ENCODE results near the gene ITGB2. TPM values are rescaled to one million over a fixed set of nuclear protein-coding genes. Genes with fewer than 3 reads are reported as not detected.

ITGB2 gene
- total RNA-seq, 1 donor from 2014 or later, result 6.9 TPM

GRCh38 chr21:44896561-44897286 is 24.0 kb downstream of the ITGB2 start:
- Histone ChIP-seq H3K36me3 (ENCODE audit: control insufficient read depth, insufficient read depth, low read length) (no peaks in the 10 kb centered on the region), H3K27me3 (ENCODE audit: control insufficient read depth, insufficient read depth, low read length) (peaks cover 54% of the 10 kb centered on the region), H3K4me3 (ENCODE audit: low read depth, low read length) (no peak overlapping the region)
- no peak for TF ChIP-seq CTCF (IDR thresholded peaks at IDR 0.05; ENCODE audit: insufficient read depth, low read length, poor library complexity, severe bottlenecking)
- DNase-seq (ENCODE audit: low read depth), result no peak

- Histone ChIP-seq H3K36me3 (ENCODE audit: control insufficient read depth, insufficient read depth, low read length) (no peaks in the 10 kb centered on the region), H3K4me3 (ENCODE audit: low read depth, low read length) (no peak overlapping the region), H3K27me3 (ENCODE audit: control insufficient read depth, insufficient read depth, low read length) (peaks cover 54% of the 10 kb centered on the region)
- DNase-seq (ENCODE audit: low read depth), result no peak
- TF ChIP-seq CTCF (IDR thresholded peaks at IDR 0.05; ENCODE audit: insufficient read depth, low read length, poor library complexity, severe bottlenecking), result no peak
Measured at GRCh38 chr21:44895859-44896258, 24.8 kb downstream of the ITGB2 start.

- Histone ChIP-seq H3K36me3 (ENCODE audit: control insufficient read depth, insufficient read depth, low read length) (no peaks in the 10 kb centered on the region), H3K4me3 (ENCODE audit: low read depth, low read length) (no peak overlapping the region), H3K27me3 (ENCODE audit: control insufficient read depth, insufficient read depth, low read length) (peaks cover 55% of the 10 kb centered on the region)
- TF ChIP-seq CTCF (IDR thresholded peaks at IDR 0.05; ENCODE audit: insufficient read depth, low read length, poor library complexity, severe bottlenecking), result no peak
- DNase-seq (ENCODE audit: low read depth), result no peak
Measured at GRCh38 chr21:44894687-44895302, 25.9 kb downstream of the ITGB2 start.

- no peak for DNase-seq (ENCODE audit: low read depth)
- peaks cover 57% of the 10 kb centered on the region for H3K27me3 ChIP-seq (ENCODE audit: control insufficient read depth, insufficient read depth, low read length)
- no peak for TF ChIP-seq CTCF (IDR thresholded peaks at IDR 0.05; ENCODE audit: insufficient read depth, low read length, poor library complexity, severe bottlenecking)
Measured at GRCh38 chr21:44893948-44894656, 26.6 kb downstream of the ITGB2 start.

GRCh38 chr21:44893278-44893556 is 27.5 kb downstream of the ITGB2 start:
- Histone ChIP-seq H3K27me3 (ENCODE audit: control insufficient read depth, insufficient read depth, low read length) (peaks cover 50% of the 10 kb centered on the region), H3K36me3 (ENCODE audit: control insufficient read depth, insufficient read depth, low read length) (no peaks in the 10 kb centered on the region), H3K4me3 (ENCODE audit: low read depth, low read length) (no peak overlapping the region)
- TF ChIP-seq CTCF (IDR thresholded peaks at IDR 0.05; ENCODE audit: insufficient read depth, low read length, poor library complexity, severe bottlenecking), result no peak
- DNase-seq (ENCODE audit: low read depth), result no peak

More at GRCh38 chr21:44893948-44894656, 26.6 kb downstream of the ITGB2 start:
- H3K36me3 ChIP-seq (ENCODE audit: control insufficient read depth, insufficient read depth, low read length), result no peaks in the 10 kb centered on the region
- H3K4me3 ChIP-seq (ENCODE audit: low read depth, low read length), result no peak overlapping the region

Measured in kidney epithelial cell (primary cell).